DMS 273 treated with DMSO at 0.1 percent for 48 hours (cell line): ENCODE measurements around the gene DLG2.
"Not testable (repeated sequence)": the region's sequence is repeated elsewhere in the genome, so short reads cannot be mapped to it uniquely, and the experiment has no call there.

Experiments
- DNase-seq: peaks from one replicate; lab custom pipeline; 2025; lab: John Stamatoyannopoulos, UW

DLG2 gene

DNA sequence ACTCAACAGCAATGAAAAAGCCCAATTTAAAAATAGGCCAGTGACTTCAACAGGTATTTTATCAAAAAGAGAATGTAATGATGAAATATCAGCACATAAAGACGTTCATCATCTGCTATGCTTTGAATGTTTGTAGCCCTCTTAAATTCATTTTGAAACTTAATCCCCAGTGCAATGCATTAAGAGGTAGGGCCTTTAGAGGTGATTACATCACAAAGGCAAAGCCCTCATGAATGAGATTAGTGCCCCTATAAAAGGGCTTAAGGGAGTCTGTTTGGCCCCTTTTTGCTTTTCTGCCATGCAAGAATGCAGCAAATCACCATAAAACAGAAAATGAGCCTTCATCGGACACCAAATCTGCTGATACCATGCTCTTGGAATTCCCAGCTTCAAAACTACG lies 637.0 kb downstream of the DLG2 start:
- no peak for DNase-seq

DNA sequence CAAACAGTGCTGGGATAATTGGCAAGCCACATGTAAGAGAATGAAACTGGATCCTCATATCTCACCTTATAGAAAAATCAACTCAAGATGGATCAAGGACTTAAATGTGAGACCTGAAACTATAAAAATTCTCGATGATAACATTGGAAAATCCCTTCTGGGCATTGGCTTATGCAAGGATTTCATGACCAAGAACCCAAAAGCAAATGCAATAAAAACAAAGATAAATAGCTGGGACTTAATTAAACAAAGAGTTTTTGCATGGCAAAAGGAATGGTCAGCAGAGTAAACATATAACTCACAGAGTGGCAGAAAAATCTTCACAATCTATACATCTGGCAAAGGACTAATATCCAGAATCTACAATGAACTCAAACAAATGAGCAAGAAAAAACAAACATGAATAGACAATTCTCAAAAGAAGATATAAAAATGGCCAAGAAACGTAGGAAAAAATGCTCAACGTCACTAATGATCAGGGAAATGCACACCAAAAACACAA lies 639.4 kb downstream of the DLG2 start:
- not testable (repeated sequence) for DNase-seq

DNA sequence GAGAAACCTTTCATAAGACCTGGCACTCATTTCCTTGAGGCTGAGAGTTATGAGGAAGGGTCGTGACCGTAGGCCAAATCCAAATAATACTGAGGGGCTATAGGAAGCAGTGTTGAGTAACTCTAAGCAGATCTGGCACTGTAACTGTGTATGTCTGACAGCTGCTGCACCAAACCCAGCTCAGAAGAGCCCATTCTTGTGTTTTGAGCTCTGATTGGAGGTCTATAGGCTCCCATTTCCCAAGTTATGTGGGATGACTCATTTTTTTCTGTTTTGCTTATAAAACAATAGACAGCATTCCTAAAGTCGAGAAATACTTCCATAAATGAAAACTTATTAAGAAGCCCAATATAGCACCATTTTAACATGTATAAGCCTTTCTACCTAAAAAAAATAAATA lies 645.8 kb downstream of the DLG2 start:
- no peak for DNase-seq

DNA sequence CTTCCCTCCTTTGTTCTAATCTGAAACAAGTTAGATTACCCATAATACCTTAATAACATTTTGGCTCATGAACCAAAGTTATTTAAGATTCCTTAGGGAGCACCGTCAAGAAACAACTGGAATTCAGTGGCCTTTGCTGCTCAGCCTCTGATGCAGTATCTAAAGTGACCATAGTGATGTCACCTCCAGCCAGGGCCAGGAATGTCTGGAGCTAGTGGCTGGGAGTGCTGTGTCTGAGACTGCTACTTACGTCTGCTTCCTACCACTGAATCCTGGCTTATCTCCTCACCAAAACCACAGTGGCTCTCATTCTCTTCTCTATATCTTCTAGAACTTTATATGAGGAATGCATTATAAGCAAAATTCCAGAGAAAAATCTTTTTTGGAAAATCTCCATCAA lies 658.0 kb downstream of the DLG2 start:
- no peak for DNase-seq

DNA sequence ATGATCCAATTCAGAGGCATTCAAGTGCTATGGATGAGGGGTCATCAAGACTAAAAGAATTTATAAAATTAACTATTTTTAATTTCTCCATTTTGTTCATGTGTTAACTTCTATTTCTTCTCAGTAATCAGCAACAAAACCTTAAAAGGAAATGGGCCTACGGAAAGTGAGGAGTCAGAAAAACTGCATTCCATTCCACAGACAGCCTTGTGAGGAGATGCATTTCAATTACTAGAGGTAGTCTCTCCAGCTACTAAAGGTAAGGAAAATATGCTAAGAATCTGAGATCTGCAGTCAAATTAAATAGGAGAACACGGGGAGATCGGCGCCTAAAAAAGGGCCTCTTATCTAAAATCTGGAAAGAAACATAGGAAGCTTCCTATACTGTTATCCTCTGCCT lies 661.7 kb downstream of the DLG2 start:
- no peak for DNase-seq

DNA sequence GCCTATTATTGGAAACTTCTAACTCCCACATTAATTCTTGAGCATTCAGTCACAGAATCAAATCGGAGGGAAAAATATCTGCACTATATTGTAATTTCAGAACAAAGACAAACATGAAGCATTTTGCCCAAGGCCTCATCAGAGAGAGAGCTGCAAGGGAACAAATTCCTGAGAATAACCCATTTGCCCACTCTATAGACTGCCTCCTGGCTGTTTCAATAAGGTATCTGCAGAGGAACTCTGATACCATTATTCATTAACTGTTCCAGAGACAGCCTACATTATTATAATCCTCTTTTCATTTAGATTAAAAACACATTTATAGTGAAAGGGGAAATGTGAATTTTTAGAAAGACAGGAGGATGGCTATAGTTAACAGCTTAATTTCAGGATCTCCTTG lies 663.9 kb downstream of the DLG2 start:
- no peak for DNase-seq

DNA sequence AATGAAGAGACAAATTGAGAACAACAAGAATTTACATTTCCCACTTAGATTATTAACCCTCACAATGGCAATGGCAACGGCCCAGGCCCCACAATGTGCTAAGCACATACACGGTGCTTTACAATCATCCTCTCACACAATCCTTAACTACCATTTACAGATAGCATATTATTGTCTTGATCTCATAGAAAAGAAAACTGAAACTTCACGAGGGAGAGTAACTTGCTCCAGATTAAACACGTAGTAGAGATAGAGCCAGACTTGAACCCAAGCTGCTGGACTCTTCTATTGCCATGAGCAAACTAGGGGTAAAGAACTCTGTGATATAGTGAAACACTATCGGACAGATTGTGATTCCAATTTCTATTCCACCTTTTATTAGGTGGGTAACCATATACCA lies 665.1 kb downstream of the DLG2 start:
- DNase-seq = no peak

DNA sequence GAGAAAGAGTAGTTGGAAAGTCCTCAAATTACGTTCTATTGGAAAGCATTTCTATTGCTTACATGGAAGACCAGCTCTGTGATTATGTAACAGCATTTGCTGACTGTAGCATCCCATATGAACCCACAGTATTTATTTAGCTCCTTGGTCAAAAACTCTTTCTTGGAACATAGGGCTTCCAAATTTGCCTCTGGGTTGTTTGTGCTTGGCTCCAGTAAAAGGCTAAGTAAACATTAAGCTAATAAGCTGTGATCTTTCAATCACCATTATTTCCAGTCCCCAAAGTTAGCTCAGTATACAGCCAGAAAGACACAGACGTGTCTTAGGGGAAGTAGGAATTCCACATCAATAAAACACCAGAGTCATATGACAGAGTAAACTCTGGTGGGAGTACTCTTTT lies 668.8 kb downstream of the DLG2 start:
- no peak for DNase-seq

DNA sequence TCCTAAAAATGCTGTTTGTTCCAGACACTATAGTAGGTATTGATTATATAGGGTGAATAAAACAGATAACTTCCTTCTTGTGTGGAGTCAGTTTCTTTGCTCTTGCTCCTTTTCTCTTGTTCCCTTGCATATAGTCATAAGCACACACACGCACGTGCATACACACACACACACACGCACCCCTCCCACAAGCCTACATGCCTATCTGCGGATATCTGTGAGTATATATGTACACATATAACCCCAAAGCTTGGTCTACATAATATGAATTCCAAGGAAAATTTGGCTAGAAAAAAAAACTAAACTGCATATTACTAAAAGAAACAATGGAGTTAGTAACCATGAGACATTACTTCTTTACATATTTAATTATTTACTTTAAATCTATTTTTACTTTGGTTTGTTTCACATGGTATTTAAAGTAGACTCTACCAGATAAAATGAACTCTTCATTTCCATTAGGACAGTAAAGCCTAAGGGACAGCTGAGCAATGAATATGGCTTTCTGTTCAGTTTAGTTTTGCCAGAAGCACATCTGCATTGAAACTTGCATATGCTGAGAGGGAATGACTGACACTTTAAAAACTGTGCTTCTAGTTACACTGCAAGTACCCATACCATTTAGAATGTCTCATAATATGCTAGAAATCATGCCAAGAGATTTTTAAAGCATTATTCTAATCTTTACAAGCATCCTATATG lies 676.4 kb downstream of the DLG2 start:
- DNase-seq = no peak

DNA sequence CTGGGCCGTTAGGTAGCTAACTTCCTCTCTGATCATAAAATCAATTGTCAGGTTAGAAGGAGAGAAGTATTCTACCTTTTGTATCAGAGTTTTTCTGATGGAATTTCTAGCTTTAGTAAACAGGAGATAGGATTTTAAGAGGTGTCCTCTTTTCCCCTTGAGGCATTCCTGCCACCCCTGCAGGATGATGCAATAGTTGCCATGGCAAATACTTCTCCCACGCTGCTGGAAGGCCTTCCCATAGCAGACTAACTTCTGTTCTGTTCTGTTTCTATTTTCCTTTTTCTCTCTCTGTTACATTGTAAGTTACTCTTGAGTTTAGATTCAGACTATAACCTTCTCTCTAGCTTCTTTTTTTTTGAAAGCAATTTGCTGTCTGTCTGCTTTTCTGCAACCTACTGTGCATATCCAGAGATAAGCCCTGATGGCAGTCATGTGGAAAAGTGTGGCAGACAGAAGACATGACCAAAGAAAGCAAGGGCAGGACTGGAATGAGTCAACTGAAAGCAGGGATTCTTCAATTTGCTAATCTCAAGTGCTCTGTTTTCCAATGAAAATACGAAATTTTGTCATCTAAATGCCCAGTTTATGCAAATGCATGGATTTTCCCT lies 679.1 kb downstream of the DLG2 start:
- DNase-seq = no peak

DNA sequence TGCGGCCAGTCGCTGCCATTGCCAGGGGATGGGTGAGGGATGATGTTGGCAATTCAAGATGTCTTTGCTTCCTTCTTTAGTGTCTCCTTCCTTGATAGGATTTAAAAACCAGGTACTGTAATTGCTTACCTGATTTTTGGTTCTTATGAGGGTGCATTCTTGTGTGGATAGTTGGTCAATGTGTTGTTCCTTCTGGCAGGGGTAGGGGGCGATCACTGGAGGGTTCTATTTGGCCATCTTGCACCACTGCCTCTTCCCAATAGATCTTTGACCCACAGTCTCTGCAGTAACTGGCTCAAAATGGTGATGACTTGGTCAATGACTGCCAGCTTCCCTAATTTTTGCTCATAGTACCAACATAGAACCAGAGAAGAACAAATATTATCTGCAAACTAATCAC lies 680.1 kb downstream of the DLG2 start:
- no peak for DNase-seq

DNA sequence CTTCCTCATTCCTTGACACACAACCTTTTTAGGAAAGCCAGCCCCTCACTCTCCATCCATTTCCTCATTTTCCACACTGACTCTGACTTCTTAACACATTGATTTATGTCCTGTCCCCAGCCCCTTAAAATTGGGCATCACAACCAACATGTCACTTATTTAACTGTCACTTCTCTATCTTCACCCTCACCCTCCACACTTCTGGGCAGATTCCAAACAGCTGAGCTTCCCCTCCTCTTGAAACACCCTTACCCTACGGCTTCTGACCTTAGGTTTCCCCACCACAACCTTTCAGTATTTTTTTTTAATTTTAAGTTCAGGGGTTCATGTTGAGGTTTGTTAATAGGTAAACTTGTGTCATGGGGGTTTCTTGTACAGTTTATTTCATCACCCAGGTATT lies 696.3 kb downstream of the DLG2 start:
- no peak for DNase-seq

DNA sequence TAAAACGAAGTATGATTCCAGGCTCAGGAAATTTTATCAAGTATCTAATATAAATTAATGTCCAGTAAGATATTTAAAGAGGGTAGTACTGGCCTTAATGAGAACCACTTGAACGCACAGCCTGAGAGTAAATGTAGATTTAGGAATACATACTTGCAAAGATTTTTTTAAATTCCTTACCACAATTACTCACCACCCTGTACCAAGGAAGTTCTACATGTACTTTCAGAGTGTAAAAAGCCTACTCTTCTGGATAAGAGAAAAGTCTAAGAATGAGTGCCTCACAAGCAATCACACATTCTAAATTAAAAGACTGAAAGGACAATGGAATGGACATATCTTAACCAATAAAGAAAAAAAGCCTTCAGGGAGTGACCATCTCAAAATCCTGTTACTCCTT lies 697.4 kb downstream of the DLG2 start:
- no peak for DNase-seq

DNA sequence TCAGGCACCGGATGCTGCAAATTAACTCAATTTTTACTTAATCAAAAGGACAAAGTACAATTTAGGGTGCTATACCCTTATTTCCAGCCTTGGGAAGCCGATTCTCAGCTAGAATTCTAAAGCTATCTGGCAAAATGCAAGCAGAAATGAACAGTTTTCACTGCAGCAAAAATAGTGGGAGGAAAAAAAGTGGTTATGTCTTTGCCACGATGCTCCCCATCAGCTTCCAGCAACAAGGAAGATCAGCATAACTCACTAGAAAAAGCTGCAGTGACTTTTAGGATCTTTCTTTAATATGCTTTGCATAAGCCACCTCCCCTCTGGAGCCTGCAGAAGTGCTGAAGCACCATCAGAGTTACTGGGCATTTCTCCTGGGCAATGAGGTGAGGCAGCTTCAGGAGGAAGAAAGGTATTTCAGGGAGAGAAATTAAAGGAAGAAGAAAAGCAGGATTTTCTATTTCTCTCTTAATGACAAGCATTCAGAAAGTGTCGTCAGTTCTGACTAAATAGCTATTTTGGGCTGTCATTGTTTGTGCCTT lies 702.9 kb downstream of the DLG2 start:
- no peak for DNase-seq

DNA sequence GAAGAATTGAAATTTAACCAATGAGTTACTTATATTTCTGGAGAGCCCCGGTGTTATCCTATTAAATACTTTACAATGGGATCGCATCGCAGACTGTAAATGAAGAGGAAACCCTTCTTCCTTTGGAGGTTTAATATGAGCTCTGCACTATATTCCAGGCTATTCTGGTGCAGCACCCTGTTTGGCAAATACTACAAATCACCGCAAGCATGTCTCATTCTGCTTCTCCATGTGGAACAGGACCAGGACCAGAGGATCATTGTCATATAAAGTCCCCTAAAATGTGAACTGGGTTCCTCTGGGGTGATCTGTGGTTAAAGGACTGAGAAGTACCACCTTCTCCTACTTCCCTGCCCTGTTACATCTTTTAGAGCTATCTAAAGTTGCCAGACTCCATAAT lies 703.7 kb downstream of the DLG2 start:
- no peak for DNase-seq

DNA sequence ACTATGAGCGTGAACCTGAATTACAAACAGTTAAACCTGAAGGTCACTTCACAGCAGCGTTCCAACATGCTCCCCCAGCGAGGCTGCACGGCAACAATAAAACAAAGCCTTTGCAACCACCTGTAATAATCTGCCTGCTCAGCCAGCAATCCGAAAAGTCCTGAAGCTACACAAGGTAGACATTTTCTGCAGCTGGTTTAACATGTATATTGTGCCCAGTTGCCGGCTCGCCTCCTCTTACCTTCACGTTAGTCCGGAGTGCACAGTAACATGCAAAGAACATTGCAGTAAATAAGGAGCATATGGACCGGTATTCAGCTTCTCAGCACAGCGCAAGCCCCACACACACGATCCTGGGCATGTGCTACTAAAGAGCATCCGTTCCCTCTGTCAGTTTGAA lies 704.3 kb downstream of the DLG2 start:
- no peak for DNase-seq

DNA sequence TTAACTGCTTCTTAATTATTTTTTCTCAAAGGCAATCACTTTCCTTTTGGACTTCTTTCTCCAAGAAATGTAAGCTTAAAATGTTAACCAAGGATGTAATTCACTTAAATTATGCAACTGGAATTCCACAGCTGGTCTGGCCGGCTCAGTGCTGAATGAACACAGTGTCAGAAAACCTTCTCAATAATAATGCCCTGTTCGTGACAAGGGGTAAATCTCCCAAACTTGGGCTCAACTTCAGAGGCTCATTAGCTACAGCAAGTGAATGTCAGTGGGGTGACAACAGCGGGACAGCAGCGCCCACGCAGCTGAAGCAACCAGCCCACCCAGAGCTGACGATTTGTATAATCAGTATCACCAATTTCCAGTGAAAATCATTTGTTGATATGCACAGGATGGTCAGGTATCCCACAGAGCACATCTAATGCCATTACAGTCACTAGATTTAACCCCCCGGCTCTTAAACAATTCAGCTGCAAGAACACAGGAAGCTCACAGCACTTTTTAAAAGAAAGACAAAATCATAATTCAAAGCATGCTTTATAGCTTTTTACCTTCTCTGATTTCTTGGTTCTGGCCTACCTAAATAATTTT lies 704.8 kb downstream of the DLG2 start:
- no peak for DNase-seq

DNA sequence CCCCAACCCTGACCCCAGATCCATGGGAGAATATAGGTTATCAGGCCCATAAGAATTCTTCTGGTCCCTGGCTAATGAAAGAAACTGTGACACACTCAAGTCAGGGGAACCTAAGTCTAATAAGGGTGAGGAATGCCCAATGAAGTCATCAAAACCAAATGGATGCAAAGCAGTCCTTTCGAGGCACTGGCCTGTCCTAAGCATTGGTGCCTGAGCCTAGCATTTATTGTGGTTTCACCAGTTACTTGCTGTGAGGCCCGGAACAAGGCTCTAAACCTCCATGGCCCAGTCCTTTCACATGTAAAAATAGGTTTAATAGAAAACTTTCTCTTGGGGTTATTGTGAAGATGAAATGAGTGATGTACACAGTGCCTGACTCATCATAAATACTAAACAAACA lies 712.6 kb downstream of the DLG2 start:
- no peak for DNase-seq

DNA sequence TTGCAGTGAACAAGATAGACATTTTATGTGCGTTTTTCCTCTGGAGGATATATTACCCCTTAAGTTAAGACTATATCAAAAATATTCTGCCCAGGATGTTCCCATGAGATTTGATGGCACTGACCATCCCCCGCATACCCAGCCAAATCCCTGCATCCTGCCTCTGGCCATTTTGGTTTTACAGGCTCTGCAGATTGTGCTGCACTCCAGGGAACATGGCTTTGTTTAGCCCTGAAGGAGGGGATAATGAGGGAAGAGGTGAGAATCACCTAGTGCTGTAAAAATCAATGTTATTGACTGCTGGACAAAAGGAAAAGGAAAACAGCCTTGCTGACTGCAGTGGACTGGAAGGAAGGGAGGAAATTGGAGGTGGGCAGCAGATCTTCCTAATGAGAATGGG lies 717.4 kb downstream of the DLG2 start:
- DNase-seq = no peak

DNA sequence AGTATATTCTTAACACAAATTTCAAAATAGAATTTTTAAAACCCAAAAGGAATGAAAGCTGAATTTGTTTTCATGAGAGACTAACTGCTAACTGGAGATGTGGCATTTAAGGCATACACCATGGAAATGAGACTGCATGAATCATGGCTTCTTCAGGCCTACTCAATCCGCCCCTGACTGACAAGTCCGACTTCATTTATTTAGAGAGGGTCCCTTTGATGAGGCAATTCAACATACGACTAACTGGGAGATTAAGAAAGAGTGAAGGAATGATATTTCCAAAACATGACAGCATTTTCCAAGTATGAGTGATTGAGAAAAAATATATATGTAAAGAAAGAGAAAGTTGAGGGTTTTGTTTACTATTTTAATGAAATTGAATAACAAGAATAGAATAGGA lies 720.1 kb downstream of the DLG2 start:
- DNase-seq = no peak

DNA sequence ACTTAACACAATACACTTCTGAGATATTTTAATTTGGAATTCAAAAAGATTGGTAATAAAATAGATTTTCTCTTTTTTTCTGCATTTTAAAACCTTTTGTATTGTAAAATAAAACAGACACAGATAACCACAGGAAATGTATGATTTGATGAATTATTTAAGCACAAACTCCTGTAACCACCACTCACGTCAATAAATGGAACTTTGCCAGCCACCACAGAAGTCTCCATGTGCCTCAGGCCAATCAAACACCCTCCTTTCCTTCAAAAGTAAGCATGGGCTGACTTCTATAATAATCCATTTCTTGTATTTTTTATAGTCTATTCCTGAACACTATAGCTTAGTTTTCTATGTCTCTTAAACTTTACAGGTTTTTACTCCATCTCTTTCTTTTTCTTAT lies 721.7 kb downstream of the DLG2 start:
- no peak for DNase-seq

DNA sequence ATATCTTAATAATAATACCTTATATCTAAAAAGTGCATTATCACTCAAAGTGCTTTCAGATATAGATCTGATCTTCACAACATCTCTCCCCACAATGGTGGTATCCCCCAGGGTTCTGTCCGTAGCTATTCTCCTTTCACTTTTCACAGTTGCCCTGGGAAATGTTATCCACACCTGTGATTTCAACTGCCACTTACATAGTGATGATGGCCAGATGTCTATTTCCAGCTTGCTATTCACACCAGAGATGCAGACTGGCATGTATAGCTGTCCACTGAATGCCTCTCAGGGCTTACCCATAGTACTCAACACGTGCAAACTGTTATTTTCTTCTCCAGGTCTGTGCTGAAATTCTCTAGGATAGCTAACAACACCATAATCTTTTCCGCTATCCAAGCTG lies 724.7 kb downstream of the DLG2 start:
- DNase-seq = no peak

DNA sequence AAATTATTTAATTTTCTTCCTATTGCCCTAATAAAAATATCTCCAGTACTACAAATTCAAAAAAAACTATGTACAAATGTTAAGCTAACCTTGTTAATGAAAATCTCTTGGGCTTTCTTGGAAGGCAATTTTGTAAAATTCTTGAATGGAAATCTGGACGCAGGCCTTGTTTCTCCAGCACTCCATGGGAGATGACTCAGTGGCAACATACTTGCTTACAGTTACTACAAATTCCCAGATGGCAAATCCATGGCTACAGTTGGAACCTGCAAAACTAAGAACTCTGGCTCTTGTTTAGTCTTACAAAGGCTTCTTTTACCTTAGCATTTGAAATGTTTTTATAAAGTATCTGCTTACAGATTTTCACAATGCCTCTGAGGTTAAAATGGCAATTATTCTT lies 725.2 kb downstream of the DLG2 start:
- DNase-seq = no peak
